ENCODE measurements around the gene EHMT1. TPM values are rescaled to one million over a fixed set of nuclear protein-coding genes. Genes with fewer than 3 reads are reported as not detected.
"Not testable (repeated sequence)": the region's sequence is repeated elsewhere in the genome, so short reads cannot be mapped to it uniquely, and the experiment has no call there.

Gene EHMT1
- total RNA-seq, 2 experiments from 2014 or later = 145 to 295 TPM

GRCh38 chr9:137592767-137593166, 26.0 kb upstream of the EHMT1 start:
- H4K20me1 ChIP-seq (ENCODE audit: insufficient read depth, low read length) = peaks cover 8% of the 10 kb centered on the region
- TF ChIP-seq CTCF (conservative IDR thresholded peaks at IDR 0.05; ENCODE audit: low read length) (no peak), EZH2phosphoT487 (IDR thresholded peaks at IDR 0.05; ENCODE audit: borderline replicate concordance, low read depth, low read length) (no peak)
- BruUV-seq (replicated peaks) = no TSS peak

GRCh38 chr9:137593176-137593575, 25.6 kb upstream of the EHMT1 start:
- Histone ChIP-seq H3K27ac (ENCODE audit: low read depth, low read length, poor library complexity, severe bottlenecking) (no peak overlapping the region), H3K4me1 (ENCODE audit: insufficient read depth, low read length, poor library complexity, severe bottlenecking) (peaks cover 13% of the 10 kb centered on the region), H3K9me2 (ENCODE audit: insufficient read depth, low read length) (no peaks in the 10 kb centered on the region), H2AFZ (ENCODE audit: low read length) (no peak overlapping the region), H3K79me2 (ENCODE audit: insufficient read depth, low read depth, low read length) (peaks cover 15% of the 10 kb centered on the region; the same call in 1 of the 2 replicates), H3K9me3 (ENCODE audit: low read length) (no peaks in the 10 kb centered on the region), H4K20me1 (ENCODE audit: insufficient read depth, low read length) (peaks cover 8% of the 10 kb centered on the region), H3K4me3 (ENCODE audit: low read depth, low read length, poor library complexity, severe bottlenecking) (no peak overlapping the region), H3K4me2 (ENCODE audit: low read length) (no peak overlapping the region), H3K36me3 (ENCODE audit: insufficient read depth, low read length) (peaks cover 12% of the 10 kb centered on the region)
- intact Hi-C loops (cut with micrococcal nuclease; ENCODE audit: unreplicated experiment) = no loop called here
- ChIA-PET POLR2A (no interaction called here), CTCF (ENCODE audit: unreplicated experiment) (no interaction called here)
- no TSS peak for BruUV-seq (replicated peaks)
- no peak for TF ChIP-seq CTCF (conservative IDR thresholded peaks at IDR 0.05; ENCODE audit: low read length)
- TF ChIP-seq EZH2phosphoT487 (IDR thresholded peaks at IDR 0.05; ENCODE audit: borderline replicate concordance, low read depth, low read length) = no peak
- DNase-seq (ENCODE audit: low spot score) = no peak

More at GRCh38 chr9:137592767-137593166, 26.0 kb upstream of the EHMT1 start:
- ChIA-PET POLR2A (no interaction called here), CTCF (ENCODE audit: unreplicated experiment) (no interaction called here)
- DNase-seq (ENCODE audit: low spot score) = no peak
- intact Hi-C loops (cut with micrococcal nuclease; ENCODE audit: unreplicated experiment) = no loop called here
- H3K4me2 ChIP-seq (ENCODE audit: low read length) = no peak overlapping the region
- H3K9me2 ChIP-seq (ENCODE audit: insufficient read depth, low read length) = no peaks in the 10 kb centered on the region
- no peak overlapping the region for H2AFZ ChIP-seq (ENCODE audit: low read length)
- peaks cover 13% of the 10 kb centered on the region for H3K4me1 ChIP-seq (ENCODE audit: insufficient read depth, low read length, poor library complexity, severe bottlenecking)
- no peak overlapping the region for H3K4me3 ChIP-seq (ENCODE audit: low read depth, low read length, poor library complexity, severe bottlenecking)
- no peak overlapping the region for H3K27ac ChIP-seq (ENCODE audit: low read depth, low read length, poor library complexity, severe bottlenecking)
- H3K36me3 ChIP-seq (ENCODE audit: insufficient read depth, low read length) = peaks cover 16% of the 10 kb centered on the region
- H3K79me2 ChIP-seq (ENCODE audit: insufficient read depth, low read depth, low read length) = peaks cover 15% of the 10 kb centered on the region; the same call in 1 of the 2 replicates
- H3K9me3 ChIP-seq (ENCODE audit: low read length) = no peaks in the 10 kb centered on the region

GRCh38 chr9:137596577-137596976, 22.2 kb upstream of the EHMT1 start:
- H3K36me3 ChIP-seq (ENCODE audit: insufficient read depth, low read length); H3K4me3 ChIP-seq (ENCODE audit: low read depth, low read length, poor library complexity, severe bottlenecking); H3K4me1 ChIP-seq (ENCODE audit: insufficient read depth, low read length, poor library complexity, severe bottlenecking); BruUV-seq (replicated peaks); H3K27ac ChIP-seq (ENCODE audit: low read depth, low read length, poor library complexity, severe bottlenecking); H3K9me2 ChIP-seq (ENCODE audit: insufficient read depth, low read length); intact Hi-C loops (cut with micrococcal nuclease; ENCODE audit: unreplicated experiment); H4K20me1 ChIP-seq (ENCODE audit: insufficient read depth, low read length); H3K9me3 ChIP-seq (ENCODE audit: low read length); H3K79me2 ChIP-seq (ENCODE audit: insufficient read depth, low read depth, low read length); DNase-seq (ENCODE audit: low spot score); H2AFZ ChIP-seq (ENCODE audit: low read length); H3K4me2 ChIP-seq (ENCODE audit: low read length); CTCF ChIA-PET (ENCODE audit: unreplicated experiment): not testable (repeated sequence)
- POLR2A ChIA-PET = interaction anchor here (0.7 kb wide), 1 partner anchor 17 kb away, joined by 3 read pairs; no protein-coding TSS in a partner anchor
